RWPE2 (cell line): ENCODE measurements around the gene ZMAT2.
"Not testable (repeated sequence)": the region's sequence is repeated elsewhere in the genome, so short reads cannot be mapped to it uniquely, and the experiment has no call there.

Source experiments
- ATAC-seq: fragments of 200-7000 bp; cut with Tn5 transposase; 3 replicates; pipeline ENCODE4 v1.9.1; 2021; ENCODE audit warnings: low read depth
- DNase-seq: peaks from one replicate; pipeline ENCODE4 v3.0.0-alpha.2; 2020; ENCODE audit warnings: low spot score
- H3K27ac ChIP-seq: fragments of 450-650 bp; 2 replicates; pipeline ENCODE4 v1.5.1; 2017; ENCODE audit warnings: mild to moderate bottlenecking; ENCODE audit not compliant: poor library complexity, severe bottlenecking
- H3K27me3 ChIP-seq: fragments of 250-450 bp; sonication (Bioruptor Pico); 2 replicates; pipeline ENCODE4 v1.5.1; 2021; ENCODE audit warnings: mild to moderate bottlenecking, moderate library complexity; ENCODE audit not compliant: insufficient read depth, poor library complexity, severe bottlenecking
- H3K36me3 ChIP-seq: fragments of 250-450 bp; sonication (Bioruptor Pico); 2 replicates; pipeline ENCODE4 v1.5.1; 2020; ENCODE audit warnings: low read depth, mild to moderate bottlenecking, moderate library complexity
- H3K4me1 ChIP-seq: fragments of 250-450 bp; sonication (Bioruptor Pico); 2 replicates; pipeline ENCODE4 v1.5.1; 2021; ENCODE audit warnings: mild to moderate bottlenecking, moderate library complexity; ENCODE audit not compliant: insufficient read depth, poor library complexity, severe bottlenecking
- H3K4me3 ChIP-seq: fragments of 250-450 bp; sonication (Bioruptor Pico); 2 replicates; pipeline ENCODE4 v1.5.1; 2021; ENCODE audit warnings: mild to moderate bottlenecking, moderate library complexity; ENCODE audit not compliant: severe bottlenecking
- H3K9me3 ChIP-seq: fragments of 250-450 bp; sonication (Bioruptor Pico); 2 replicates; pipeline ENCODE4 v1.5.1; 2021; ENCODE audit warnings: mild to moderate bottlenecking, moderate library complexity; ENCODE audit not compliant: severe bottlenecking
- CTCF ChIP-seq: fragments of 450-650 bp; IDR thresholded peaks from one replicate; pipeline ENCODE4 v1.5.1; 2017; ENCODE audit warnings: mild to moderate bottlenecking, moderate library complexity; ENCODE audit not compliant: poor library complexity, severe bottlenecking

Gene ZMAT2

GRCh38 chr5:140690941-140691924 lies 9.0 kb upstream of the ZMAT2 start, which contains the start of the genes HARS1 and HARS2:
Gene HARS1 (minus strand): TSS chr5:140691370. CDS start chr5:140691304, 66 bp downstream.
Gene HARS2 (plus strand): TSS chr5:140691455. CDS start chr5:140691649, 194 bp downstream.
- Histone ChIP-seq H3K36me3 (peaks cover 72% of the 10 kb centered on the region), H3K4me3 (peak within 1 kb of the TSS; percentile 69), H3K9me3 (no peaks in the 10 kb centered on the region), H3K4me1 (peaks cover 9% of the 10 kb centered on the region), H3K27ac (peak within 1 kb of the TSS; percentile 73), H3K27me3 (no peaks in the 10 kb centered on the region)
- ATAC-seq (peak; percentile 96), DNase-seq (peak; percentile 97)
- TF ChIP-seq CTCF: no peak

- DNase-seq: no peak
- Histone ChIP-seq H3K27ac (no peak overlapping the region), H3K36me3 (peaks cover 72% of the 10 kb centered on the region), H3K4me1 (peaks cover 9% of the 10 kb centered on the region), H3K27me3 (no peaks in the 10 kb centered on the region), H3K4me3 (no peak overlapping the region), H3K9me3 (no peaks in the 10 kb centered on the region)
- ATAC-seq: no peak
- TF ChIP-seq CTCF: no peak
Observed at GRCh38 chr5:140694276-140694675, 6.0 kb upstream of the ZMAT2 start.

GRCh38 chr5:140696891-140697492 lies 3.3 kb upstream of the ZMAT2 start:
- TF ChIP-seq CTCF: no peak
- H3K9me3 ChIP-seq: no peaks in the 10 kb centered on the region
- DNase-seq (no peak), ATAC-seq (no peak)
- no peak overlapping the region for H3K4me3 ChIP-seq
- H3K36me3 ChIP-seq: peaks cover 81% of the 10 kb centered on the region
- peaks cover 6% of the 10 kb centered on the region for H3K4me1 ChIP-seq
- no peak overlapping the region for H3K27ac ChIP-seq
- no peaks in the 10 kb centered on the region for H3K27me3 ChIP-seq

- Histone ChIP-seq H3K36me3 (peaks cover 39% of the 10 kb centered on the region), H3K9me3 (no peaks in the 10 kb centered on the region), H3K27ac (no peak overlapping the region), H3K4me1 (peaks cover 4% of the 10 kb centered on the region), H3K27me3 (no peaks in the 10 kb centered on the region), H3K4me3 (no peak overlapping the region)
- no peak for DNase-seq
- no peak for ATAC-seq
- no peak for TF ChIP-seq CTCF
Observed at GRCh38 chr5:140707812-140708211, 7.6 kb downstream of the ZMAT2 start.

GRCh38 chr5:140708787-140709186 lies 8.5 kb downstream of the ZMAT2 start:
- not testable (repeated sequence) for H3K27ac ChIP-seq, H3K4me1 ChIP-seq, DNase-seq, H3K27me3 ChIP-seq, H3K4me3 ChIP-seq, ATAC-seq, H3K9me3 ChIP-seq
- H3K36me3 ChIP-seq: peaks cover 29% of the 10 kb centered on the region
